ENCODE measurements around the gene SEBOX. TPM values are rescaled to one million over a fixed set of nuclear protein-coding genes. Genes with fewer than 3 reads are reported as not detected.
A peak's percentile ranks its signal among the peaks of the same experiment; 100 is the strongest.

The SEBOX gene
- polyA plus RNA-seq, 1 donor = not detected

DNA sequence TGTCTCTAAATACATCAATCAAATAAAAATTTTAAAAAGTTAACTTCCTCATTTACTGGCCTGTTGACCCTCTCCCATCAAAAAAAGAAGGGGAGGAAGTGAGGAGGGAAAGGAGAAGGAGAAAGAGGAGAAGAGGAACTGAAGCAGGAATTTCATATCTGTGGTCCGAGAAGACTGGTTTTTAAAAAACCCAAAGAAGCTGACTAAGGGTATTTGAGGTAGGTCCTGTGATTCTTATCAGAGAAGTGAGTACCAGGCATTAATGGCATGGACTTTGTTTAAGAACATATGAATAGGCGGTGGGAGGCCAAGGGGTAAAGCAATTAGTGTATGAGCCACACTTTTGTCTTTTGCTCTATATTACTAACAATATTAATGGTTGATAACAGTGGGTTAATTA is 39.0 kb upstream of the SEBOX start:
- Histone ChIP-seq H3K36me3 (ENCODE audit: control insufficient read depth, insufficient read depth, low read length) (peaks cover 37% of the 10 kb centered on the region), H3K27me3 (ENCODE audit: control insufficient read depth, insufficient read depth, low read length) (no peaks in the 10 kb centered on the region), H3K27ac (ENCODE audit: low read length) (peak overlapping the region; percentile 77), H3K9me3 (ENCODE audit: control insufficient read depth, low read depth, low read length) (peaks cover 2% of the 10 kb centered on the region), H3K4me3 (ENCODE audit: low read length) (peak overlapping the region; percentile 87), H3K4me1 (ENCODE audit: control insufficient read depth, insufficient read depth, low read length) (peaks cover 56% of the 10 kb centered on the region)
- DNase-seq = peak in 1 of 2 donors; percentile 40
- 0% methylated on average over 1 of the region's 2 CpGs for WGBS (ENCODE audit: insufficient coverage, low lambda C conversion rate)

- peaks cover 59% of the 10 kb centered on the region for H3K4me1 ChIP-seq (ENCODE audit: control insufficient read depth, insufficient read depth, low read length)
- WGBS (ENCODE audit: insufficient coverage, low lambda C conversion rate) = 100% methylated on average over 2 of the region's 6 CpGs
Measured at GRCh38 chr17:28402844-28403243, 37.8 kb upstream of the SEBOX start.

DNA sequence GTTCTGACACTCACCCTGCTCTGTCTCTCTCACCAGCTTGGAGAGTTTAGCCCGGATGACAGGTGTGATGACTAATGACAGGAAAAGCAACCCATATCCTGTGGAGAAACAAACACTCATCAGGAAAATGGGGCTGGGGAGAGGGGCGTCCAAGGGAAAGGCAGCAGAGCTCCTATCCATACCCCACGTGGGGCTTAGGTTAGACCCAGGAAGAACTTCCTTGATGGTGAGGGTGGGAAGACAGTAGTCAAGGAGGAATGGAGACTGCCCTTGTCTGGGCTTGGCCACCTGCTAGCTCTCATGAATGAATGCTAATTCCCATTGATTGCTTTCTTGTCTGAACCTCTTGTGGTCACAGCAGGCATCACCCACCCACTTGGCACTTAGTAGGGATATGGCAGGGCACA is 37.2 kb upstream of the SEBOX start:
- Histone ChIP-seq H3K4me1 (ENCODE audit: control insufficient read depth, insufficient read depth, low read length) (peaks cover 59% of the 10 kb centered on the region), H3K27ac (ENCODE audit: low read length) (no peak overlapping the region), H3K36me3 (ENCODE audit: control insufficient read depth, insufficient read depth, low read length) (peaks cover 51% of the 10 kb centered on the region), H3K9me3 (ENCODE audit: control insufficient read depth, low read depth, low read length) (peaks cover 2% of the 10 kb centered on the region), H3K4me3 (ENCODE audit: low read length) (no peak overlapping the region), H3K27me3 (ENCODE audit: control insufficient read depth, insufficient read depth, low read length) (no peaks in the 10 kb centered on the region)
- no CpG with 5 or more reads among the region's 3 CpGs for WGBS (ENCODE audit: insufficient coverage, low lambda C conversion rate)
- DNase-seq = no peak

More at GRCh38 chr17:28402844-28403243, 37.8 kb upstream of the SEBOX start:
- Histone ChIP-seq H3K4me3 (ENCODE audit: low read length) (no peak overlapping the region), H3K27me3 (ENCODE audit: control insufficient read depth, insufficient read depth, low read length) (no peaks in the 10 kb centered on the region), H3K36me3 (ENCODE audit: control insufficient read depth, insufficient read depth, low read length) (peaks cover 45% of the 10 kb centered on the region), H3K27ac (ENCODE audit: low read length) (no peak overlapping the region), H3K9me3 (ENCODE audit: control insufficient read depth, low read depth, low read length) (peaks cover 2% of the 10 kb centered on the region)
- no peak for DNase-seq

DNA sequence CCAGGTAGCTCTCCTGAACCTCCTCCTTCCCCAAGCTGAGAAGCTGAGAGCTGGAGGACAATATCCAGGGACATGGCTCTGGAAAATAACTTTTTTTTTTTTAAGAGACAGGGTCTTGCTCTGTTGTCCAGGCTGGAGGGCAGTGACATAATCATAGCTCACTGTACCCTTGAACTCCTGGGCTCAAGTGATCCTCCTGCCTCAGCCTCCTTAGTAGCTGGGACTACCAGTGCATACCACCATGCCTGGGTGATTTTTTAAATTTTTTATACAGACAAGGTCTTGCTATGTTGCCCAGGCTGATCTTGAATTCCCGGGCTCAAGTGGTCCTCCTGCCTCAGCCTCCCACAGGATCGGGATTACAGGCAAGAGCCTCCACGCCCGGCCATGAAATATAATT is 34.8 kb upstream of the SEBOX start:
- Histone ChIP-seq H3K9me3 (ENCODE audit: control insufficient read depth, low read depth, low read length) (no peaks in the 10 kb centered on the region), H3K27me3 (ENCODE audit: control insufficient read depth, insufficient read depth, low read length) (no peaks in the 10 kb centered on the region), H3K36me3 (ENCODE audit: control insufficient read depth, insufficient read depth, low read length) (peaks cover 68% of the 10 kb centered on the region), H3K4me1 (ENCODE audit: control insufficient read depth, insufficient read depth, low read length) (peaks cover 68% of the 10 kb centered on the region), H3K4me3 (ENCODE audit: low read length) (no peak overlapping the region), H3K27ac (ENCODE audit: low read length) (peak overlapping the region; percentile 53)
- no CpG with 5 or more reads among the region's 4 CpGs for whole genome bisulfite sequencing (ENCODE audit: insufficient coverage, low lambda C conversion rate)
- DNase-seq = no peak

GRCh38 chr17:28398280-28398981 is 33.4 kb upstream of the SEBOX start:
- peaks cover 68% of the 10 kb centered on the region for H3K36me3 ChIP-seq (ENCODE audit: control insufficient read depth, insufficient read depth, low read length)
- peak in 1 of 2 donors; percentile 57 for DNase-seq
- H3K9me3 ChIP-seq (ENCODE audit: control insufficient read depth, low read depth, low read length) = no peaks in the 10 kb centered on the region
- peaks cover 64% of the 10 kb centered on the region for H3K4me1 ChIP-seq (ENCODE audit: control insufficient read depth, insufficient read depth, low read length)
- no CpG with 5 or more reads among the region's 6 CpGs for WGBS (ENCODE audit: insufficient coverage, low lambda C conversion rate)
- no peak overlapping the region for H3K4me3 ChIP-seq (ENCODE audit: low read length)
- H3K27me3 ChIP-seq (ENCODE audit: control insufficient read depth, insufficient read depth, low read length) = no peaks in the 10 kb centered on the region
- H3K27ac ChIP-seq (ENCODE audit: low read length) = peak overlapping the region; percentile 53

DNA sequence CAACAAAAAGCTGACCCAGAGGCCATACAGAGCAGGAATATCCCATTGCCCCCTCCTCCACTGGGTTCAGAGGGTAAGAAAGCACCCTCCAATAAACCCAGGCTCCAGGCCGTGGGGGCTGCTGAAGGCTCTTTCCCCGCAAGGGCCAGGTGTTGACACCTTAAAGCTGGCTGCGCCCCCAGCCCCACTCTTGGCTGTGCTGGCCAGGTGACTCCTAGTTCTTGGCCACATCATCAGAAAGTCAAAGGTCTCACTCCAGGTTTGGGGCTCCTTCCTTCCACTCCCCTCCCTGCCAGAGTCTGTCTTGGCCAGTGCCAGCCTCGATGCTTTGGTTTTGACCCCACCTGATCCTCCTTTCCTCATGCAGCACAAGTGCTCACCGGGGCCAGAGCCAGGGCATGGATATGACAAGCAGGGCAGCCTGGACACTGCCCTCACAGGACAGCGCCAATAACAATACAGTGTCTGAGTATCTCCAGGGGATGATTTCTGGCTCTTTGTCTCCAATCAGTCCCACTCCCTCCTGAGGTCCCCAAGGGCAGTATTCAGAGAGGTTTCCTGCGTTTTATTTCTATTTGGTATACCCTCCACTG is 32.8 kb upstream of the SEBOX start:
- H3K36me3 ChIP-seq (ENCODE audit: control insufficient read depth, insufficient read depth, low read length) = peaks cover 71% of the 10 kb centered on the region
- no CpG with 5 or more reads among the region's 7 CpGs for WGBS (ENCODE audit: insufficient coverage, low lambda C conversion rate)

GRCh38 chr17:28397275-28397674 is 32.3 kb upstream of the SEBOX start:
- Histone ChIP-seq H3K27me3 (ENCODE audit: control insufficient read depth, insufficient read depth, low read length) (no peaks in the 10 kb centered on the region), H3K9me3 (ENCODE audit: control insufficient read depth, low read depth, low read length) (no peaks in the 10 kb centered on the region), H3K27ac (ENCODE audit: low read length) (peak overlapping the region; percentile 53), H3K4me3 (ENCODE audit: low read length) (no peak overlapping the region), H3K4me1 (ENCODE audit: control insufficient read depth, insufficient read depth, low read length) (peaks cover 65% of the 10 kb centered on the region), H3K36me3 (ENCODE audit: control insufficient read depth, insufficient read depth, low read length) (peaks cover 71% of the 10 kb centered on the region)
- no peak for DNase-seq
- no CpG with 5 or more reads among the region's 3 CpGs for WGBS (ENCODE audit: insufficient coverage, low lambda C conversion rate)

More for the DNA sequence above, 32.8 kb upstream of the SEBOX start:
- H3K27me3 ChIP-seq (ENCODE audit: control insufficient read depth, insufficient read depth, low read length) = no peaks in the 10 kb centered on the region
- H3K9me3 ChIP-seq (ENCODE audit: control insufficient read depth, low read depth, low read length) = no peaks in the 10 kb centered on the region
- no peak overlapping the region for H3K4me3 ChIP-seq (ENCODE audit: low read length)
- H3K27ac ChIP-seq (ENCODE audit: low read length) = peak overlapping the region; percentile 53
- H3K4me1 ChIP-seq (ENCODE audit: control insufficient read depth, insufficient read depth, low read length) = peaks cover 63% of the 10 kb centered on the region
- DNase-seq = no peak

DNA sequence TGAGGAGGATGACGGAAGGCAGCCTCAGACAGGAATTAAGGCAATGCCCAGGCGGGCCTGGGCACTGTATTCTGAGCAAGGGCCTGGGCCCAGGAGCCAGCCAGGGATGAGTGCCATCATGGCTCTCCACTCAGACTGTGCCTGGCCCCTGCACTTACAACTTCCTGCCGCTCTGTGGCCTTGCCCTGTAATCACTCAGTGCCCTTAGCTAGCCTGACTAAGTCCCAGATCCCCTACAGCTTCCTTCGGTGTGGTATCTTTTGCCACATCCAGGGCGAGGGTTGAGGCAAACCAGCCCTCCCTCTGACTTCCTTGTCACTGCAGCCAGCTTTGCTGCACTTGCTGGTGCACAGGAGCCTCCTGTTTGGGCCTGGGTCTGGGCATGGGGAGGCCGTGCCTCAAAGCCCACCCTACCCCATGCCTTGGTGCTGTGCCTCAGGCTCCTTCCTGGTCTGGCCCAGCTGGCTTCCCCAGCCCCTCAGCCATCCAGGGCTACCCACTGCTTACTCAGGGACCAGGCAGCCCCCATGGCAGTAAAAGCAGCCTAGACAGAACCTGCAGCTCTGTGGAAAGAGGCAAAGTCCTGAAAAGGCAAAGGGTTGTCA is 31.7 kb upstream of the SEBOX start:
- Histone ChIP-seq H3K4me1 (ENCODE audit: control insufficient read depth, insufficient read depth, low read length) (peaks cover 67% of the 10 kb centered on the region), H3K36me3 (ENCODE audit: control insufficient read depth, insufficient read depth, low read length) (peaks cover 67% of the 10 kb centered on the region), H3K27ac (ENCODE audit: low read length) (peak overlapping the region; percentile 51), H3K27me3 (ENCODE audit: control insufficient read depth, insufficient read depth, low read length) (no peaks in the 10 kb centered on the region), H3K9me3 (ENCODE audit: control insufficient read depth, low read depth, low read length) (no peaks in the 10 kb centered on the region), H3K4me3 (ENCODE audit: low read length) (no peak overlapping the region)
- peak in 1 of 2 donors; percentile 41 for DNase-seq
- no CpG with 5 or more reads among the region's 6 CpGs for WGBS (ENCODE audit: insufficient coverage, low lambda C conversion rate)

- WGBS (ENCODE audit: insufficient coverage, low lambda C conversion rate) = no CpG with 5 or more reads among the region's 6 CpGs
- H3K36me3 ChIP-seq (ENCODE audit: control insufficient read depth, insufficient read depth, low read length) = peaks cover 63% of the 10 kb centered on the region
- H3K9me3 ChIP-seq (ENCODE audit: control insufficient read depth, low read depth, low read length) = no peaks in the 10 kb centered on the region
- H3K27ac ChIP-seq (ENCODE audit: low read length) = peak overlapping the region; percentile 72
- DNase-seq = no peak
- no peaks in the 10 kb centered on the region for H3K27me3 ChIP-seq (ENCODE audit: control insufficient read depth, insufficient read depth, low read length)
- no peak overlapping the region for H3K4me3 ChIP-seq (ENCODE audit: low read length)
- H3K4me1 ChIP-seq (ENCODE audit: control insufficient read depth, insufficient read depth, low read length) = peaks cover 73% of the 10 kb centered on the region
Measured at GRCh38 chr17:28395968-28396367, 31.0 kb upstream of the SEBOX start.

DNA sequence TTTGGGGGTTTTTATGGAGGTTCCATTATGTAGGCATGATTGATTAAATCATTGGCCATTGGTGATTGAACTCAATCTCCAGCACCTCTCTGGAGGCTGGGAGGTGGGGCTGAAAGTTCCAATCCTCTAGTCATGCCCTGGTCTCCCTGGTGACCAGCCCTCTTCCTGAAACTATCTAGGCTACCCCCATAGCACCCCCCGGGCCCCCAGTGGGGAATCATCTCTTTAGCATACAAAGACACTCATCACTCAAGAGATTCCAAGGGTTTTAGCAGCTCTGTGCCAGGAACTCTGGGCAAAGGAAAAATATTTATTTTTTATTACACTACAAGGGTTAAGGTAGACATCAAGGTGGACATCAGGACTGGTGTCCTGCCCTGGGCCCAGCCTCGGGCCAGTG is 30.4 kb upstream of the SEBOX start:
- Histone ChIP-seq H3K27ac (ENCODE audit: low read length) (peak overlapping the region; percentile 72), H3K36me3 (ENCODE audit: control insufficient read depth, insufficient read depth, low read length) (peaks cover 64% of the 10 kb centered on the region), H3K27me3 (ENCODE audit: control insufficient read depth, insufficient read depth, low read length) (no peaks in the 10 kb centered on the region), H3K9me3 (ENCODE audit: control insufficient read depth, low read depth, low read length) (no peaks in the 10 kb centered on the region), H3K4me3 (ENCODE audit: low read length) (no peak overlapping the region), H3K4me1 (ENCODE audit: control insufficient read depth, insufficient read depth, low read length) (peaks cover 75% of the 10 kb centered on the region)
- no peak for DNase-seq
- no CpG with 5 or more reads among the region's 2 CpGs for WGBS (ENCODE audit: insufficient coverage, low lambda C conversion rate)

All from large intestine (tissue), 3 donors.